Right lung (tissue), 10 donors: Measurements from ENCODE around the gene DOHH. TPM values are rescaled to one million over a fixed set of nuclear protein-coding genes. Genes with fewer than 3 reads are reported as not detected.
A peak's percentile ranks its signal among the peaks of the same experiment; 100 is the strongest.

Experiments used
- DNase-seq, 2 donors: peaks; one replicate each; pipeline ENCODE4 v3.0.0-alpha.2; 2013
- long read RNA-seq, 8 donors: transcript quantifications; one replicate each; lab custom pipeline, GENCODE V29; 2026
- polyA plus RNA-seq, 5 donors: library from polyadenylated mRNA; unstranded; fragments of 120-200 nt; gene quantifications; one replicate each; pipeline versions ENCODE4 v1.2.1 to v1.2.3, GENCODE V29; 2013; ENCODE audit warnings: inconsistent platforms in 1 of 5, low replicate concordance in 1 of 5; ENCODE audit not compliant: insufficient read length in 5 of 5, insufficient read depth in 1 of 5

DOHH gene
- polyA plus RNA-seq, result 10 to 100 TPM in 1 of 5 donors, 1 to 10 TPM in 4; 4.4 to 11.5 (median 6.6) TPM
- long read RNA-seq, donor 1, transcript DOHH-201 (5 exons, 2,031 nt), result major isoform, 9 of 9 reads
- long read RNA-seq, donor 1, partial matches to known transcripts, result 0 of 9 reads
- long read RNA-seq, donor 1, other reads (novel, unspliced or antisense), result 0 of 9 reads
- long read RNA-seq, donor 2, partial matches to known transcripts, result 0 of 3 reads
- long read RNA-seq, donor 2, other reads (novel, unspliced or antisense), result 0 of 3 reads
- long read RNA-seq, donor 3, partial matches to known transcripts, result 8 of 10 reads
- long read RNA-seq, donor 3, other reads (novel, unspliced or antisense), result 0 of 10 reads
- long read RNA-seq, donor 4, partial matches to known transcripts, result 0 of 2 reads
- long read RNA-seq, donor 4, other reads (novel, unspliced or antisense), result 0 of 2 reads
- long read RNA-seq, donor 5, partial matches to known transcripts, result 10 of 11 reads
- long read RNA-seq, donor 5, other reads (novel, unspliced or antisense), result 0 of 11 reads
- long read RNA-seq, donor 6, transcript DOHH-201 (5 exons, 2,031 nt), result major isoform, 6 of 6 reads
- long read RNA-seq, donor 6, partial matches to known transcripts, result 0 of 6 reads
- long read RNA-seq, donor 6, other reads (novel, unspliced or antisense), result 0 of 6 reads
- long read RNA-seq, donor 7, transcript DOHH-201 (5 exons, 2,031 nt), result major isoform, 10 of 10 reads
- long read RNA-seq, donor 7, partial matches to known transcripts, result 0 of 10 reads
- long read RNA-seq, donor 7, other reads (novel, unspliced or antisense), result 0 of 10 reads
- long read RNA-seq, donor 8, partial matches to known transcripts, result 0 of 1 reads
- long read RNA-seq, donor 8, other reads (novel, unspliced or antisense), result 0 of 1 reads

GRCh38 chr19:3500429-3501101 is at the start of gene DOHH:
Gene DOHH, minus strand, starts transcription at chr19:3500674. Its CDS starts 3,860 bp downstream, at chr19:3496814.
- peak; percentile 96 to 97 for DNase-seq

- no peak for DNase-seq
Observed at GRCh38 chr19:3549816-3550215, 49.3 kb upstream of the DOHH start.

GRCh38 chr19:3548606-3549005 is 48.1 kb upstream of the DOHH start:
- no peak for DNase-seq

GRCh38 chr19:3547767-3548282 is 47.4 kb upstream of the DOHH start:
- DNase-seq, result no peak

GRCh38 chr19:3547301-3547731 is 46.8 kb upstream of the DOHH start:
- no peak for DNase-seq

GRCh38 chr19:3546119-3546518 is 45.6 kb upstream of the DOHH start:
- no peak for DNase-seq

GRCh38 chr19:3545669-3546034 is 45.2 kb upstream of the DOHH start:
- DNase-seq, result no peak

- DNase-seq, result no peak
Observed at GRCh38 chr19:3544742-3545668, 44.5 kb upstream of the DOHH start.

- no peak for DNase-seq
Observed at GRCh38 chr19:3544058-3544376, 43.5 kb upstream of the DOHH start.

- no peak for DNase-seq
Observed at GRCh38 chr19:3543150-3544057, 42.9 kb upstream of the DOHH start.

GRCh38 chr19:3539756-3540118 is 39.3 kb upstream of the DOHH start:
- DNase-seq, result no peak

GRCh38 chr19:3538965-3539755 is 38.7 kb upstream of the DOHH start, which contains the start of gene TEKTIP1:
Gene TEKTIP1, plus strand, starts transcription at chr19:3539174. Its CDS starts 4 bp downstream, at chr19:3539178.
- no peak for DNase-seq

- no peak for DNase-seq
Observed at GRCh38 chr19:3538258-3538929, 37.9 kb upstream of the DOHH start.

- DNase-seq, result no peak
Observed at GRCh38 chr19:3537438-3538240, 37.2 kb upstream of the DOHH start.

GRCh38 chr19:3537101-3537437 is 36.6 kb upstream of the DOHH start:
- no peak for DNase-seq

- no peak for DNase-seq
Observed at GRCh38 chr19:3536429-3537100, 36.1 kb upstream of the DOHH start.

- no peak for DNase-seq
Observed at GRCh38 chr19:3535981-3536380, 35.5 kb upstream of the DOHH start.
